HG02610 (cell line): Measurements from ENCODE around the gene NPW.

Experiments
- ATAC-seq: cut with Tn5 transposase; IDR thresholded peaks from one replicate; pipeline ENCODE4 v1.9.1; 2021; ENCODE audit warnings: mild to moderate bottlenecking, moderate library complexity; ENCODE audit not compliant: unreplicated experiment

NPW gene

GRCh38 chr16:2034696-2035430 lies 15.3 kb downstream of the NPW start:
- no peak for ATAC-seq

DNA sequence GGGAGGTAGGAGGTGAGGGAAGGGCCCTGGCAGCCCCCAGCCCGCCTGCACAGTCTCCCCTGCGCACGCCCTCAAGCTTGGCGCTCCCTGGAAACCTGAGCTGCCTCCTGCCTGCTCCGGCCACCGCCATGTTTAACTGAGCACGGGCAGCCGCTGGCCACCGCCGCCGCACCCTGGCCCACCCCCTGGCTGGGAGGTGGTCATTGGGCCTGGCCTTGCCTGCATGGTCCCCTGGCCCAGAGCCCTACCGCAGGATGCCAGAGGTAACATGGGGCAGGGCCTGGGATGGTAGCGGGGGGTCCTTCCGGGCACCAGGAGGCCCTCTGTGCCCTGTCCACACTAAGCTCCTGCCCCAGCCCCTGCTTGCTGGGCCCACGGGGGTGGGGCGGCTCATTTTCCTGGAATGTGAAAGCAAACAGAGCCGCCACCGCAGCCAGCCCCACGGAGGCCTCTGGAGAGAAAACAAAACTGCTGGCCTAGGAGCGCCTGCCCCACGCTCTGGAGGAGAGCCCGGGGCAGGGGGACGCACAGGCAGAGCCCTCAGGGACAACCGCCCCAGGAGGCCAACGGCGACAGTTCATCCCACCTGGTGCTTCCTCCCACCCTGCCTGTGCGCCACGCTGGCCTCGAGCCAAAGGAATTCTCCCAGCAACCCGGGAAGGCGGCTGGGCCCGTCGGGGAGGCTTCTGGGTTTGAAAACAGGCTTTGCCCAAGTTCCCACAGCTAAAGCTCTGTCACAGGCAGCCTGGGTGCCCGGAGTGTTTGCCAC lies 16.0 kb downstream of the NPW start:
- no peak for ATAC-seq

DNA sequence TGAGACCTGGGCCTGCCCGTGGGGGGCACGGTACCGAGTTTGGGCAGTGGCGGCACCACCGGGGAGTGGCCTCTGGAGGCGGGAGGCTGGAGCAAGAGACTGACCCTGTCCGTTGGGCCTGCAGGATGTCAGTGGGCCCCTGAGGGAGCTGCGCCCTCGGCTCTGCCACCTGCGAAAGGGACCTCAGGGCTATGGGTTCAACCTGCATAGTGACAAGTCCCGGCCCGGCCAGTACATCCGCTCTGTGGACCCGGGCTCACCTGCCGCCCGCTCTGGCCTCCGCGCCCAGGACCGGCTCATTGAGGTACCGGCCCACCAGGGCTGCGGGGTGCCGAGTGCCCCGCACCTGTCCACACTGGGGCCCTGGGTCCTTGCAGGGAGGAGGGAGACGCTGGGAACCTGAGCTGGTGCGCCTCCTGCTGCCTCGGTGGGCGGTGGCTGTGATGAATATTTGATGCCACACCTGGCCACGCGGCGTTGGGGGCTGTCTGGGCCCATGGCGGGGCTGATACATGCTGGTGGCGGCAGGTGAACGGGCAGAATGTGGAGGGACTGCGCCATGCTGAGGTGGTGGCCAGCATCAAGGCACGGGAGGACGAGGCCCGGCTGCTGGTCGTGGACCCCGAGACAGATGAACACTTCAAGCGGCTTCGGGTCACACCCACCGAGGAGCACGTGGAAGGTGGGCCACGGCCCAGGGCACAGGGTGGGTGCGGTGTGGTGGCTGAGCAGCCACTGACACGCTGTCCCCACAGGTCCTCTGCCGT lies 16.8 kb downstream of the NPW start:
- no peak for ATAC-seq

DNA sequence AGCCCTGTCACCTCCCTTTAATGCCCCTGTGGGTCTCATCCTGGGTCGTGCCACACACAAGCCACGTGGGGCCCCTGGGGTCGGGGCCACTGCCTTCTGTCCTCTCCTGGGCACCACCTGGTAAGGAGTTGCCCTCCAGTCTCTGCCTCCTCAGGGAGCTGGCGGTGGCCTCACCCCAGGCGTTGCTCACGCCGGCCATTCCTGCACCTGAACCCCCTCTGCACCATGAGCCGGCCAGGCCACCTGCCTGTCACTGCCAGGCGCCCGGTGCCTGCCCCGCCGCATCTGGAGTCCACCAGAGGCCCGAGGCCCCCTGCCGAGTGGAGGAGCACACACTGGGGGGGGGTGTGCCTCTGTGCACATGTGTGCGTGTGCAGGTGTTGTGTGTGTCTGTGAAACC lies 17.5 kb downstream of the NPW start:
- ATAC-seq = no peak

GRCh38 chr16:2037647-2038381 lies 18.2 kb downstream of the NPW start:
- no peak for ATAC-seq

DNA sequence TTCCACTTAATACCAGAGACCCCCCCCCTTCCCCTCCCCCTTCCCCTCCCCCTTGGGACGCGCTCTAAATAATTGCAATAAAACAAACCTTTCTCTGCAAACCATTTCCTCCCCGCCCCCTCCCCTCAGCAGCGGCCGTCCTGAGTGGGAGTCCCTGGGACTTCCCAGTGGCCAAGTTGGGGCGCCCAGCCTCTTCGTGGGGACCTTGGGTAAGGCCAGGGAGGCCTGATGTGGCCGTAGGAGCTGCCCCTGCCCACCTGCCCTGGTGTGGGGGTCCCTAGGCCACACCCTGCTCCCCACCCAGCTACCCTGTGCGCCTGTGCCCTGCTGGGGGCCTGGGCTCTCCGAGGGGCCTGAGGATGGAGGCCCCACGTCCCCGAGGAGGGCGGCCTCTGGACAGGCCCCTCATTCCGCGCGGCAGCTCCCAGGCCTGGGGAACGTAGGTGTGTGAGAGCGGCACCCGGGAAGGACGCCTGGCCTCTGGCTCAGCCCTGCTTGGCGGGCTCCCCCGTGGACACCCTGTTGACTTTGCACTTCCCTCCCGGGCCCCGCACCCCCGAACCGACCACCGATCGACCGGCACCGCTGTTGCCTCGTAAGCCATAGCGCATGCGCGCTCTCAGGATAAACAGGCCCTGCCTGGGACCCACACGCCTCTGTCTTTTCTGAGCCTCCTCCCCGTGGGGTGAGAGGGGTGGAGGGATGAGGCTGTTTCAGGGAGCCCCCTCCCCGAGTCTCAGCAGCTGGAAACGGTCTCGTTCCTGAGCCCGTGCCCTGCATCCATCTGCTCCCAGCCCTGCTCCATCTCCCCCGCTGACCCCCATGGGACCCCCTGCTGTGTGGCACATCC lies 19.0 kb downstream of the NPW start:
- ATAC-seq = no peak

DNA sequence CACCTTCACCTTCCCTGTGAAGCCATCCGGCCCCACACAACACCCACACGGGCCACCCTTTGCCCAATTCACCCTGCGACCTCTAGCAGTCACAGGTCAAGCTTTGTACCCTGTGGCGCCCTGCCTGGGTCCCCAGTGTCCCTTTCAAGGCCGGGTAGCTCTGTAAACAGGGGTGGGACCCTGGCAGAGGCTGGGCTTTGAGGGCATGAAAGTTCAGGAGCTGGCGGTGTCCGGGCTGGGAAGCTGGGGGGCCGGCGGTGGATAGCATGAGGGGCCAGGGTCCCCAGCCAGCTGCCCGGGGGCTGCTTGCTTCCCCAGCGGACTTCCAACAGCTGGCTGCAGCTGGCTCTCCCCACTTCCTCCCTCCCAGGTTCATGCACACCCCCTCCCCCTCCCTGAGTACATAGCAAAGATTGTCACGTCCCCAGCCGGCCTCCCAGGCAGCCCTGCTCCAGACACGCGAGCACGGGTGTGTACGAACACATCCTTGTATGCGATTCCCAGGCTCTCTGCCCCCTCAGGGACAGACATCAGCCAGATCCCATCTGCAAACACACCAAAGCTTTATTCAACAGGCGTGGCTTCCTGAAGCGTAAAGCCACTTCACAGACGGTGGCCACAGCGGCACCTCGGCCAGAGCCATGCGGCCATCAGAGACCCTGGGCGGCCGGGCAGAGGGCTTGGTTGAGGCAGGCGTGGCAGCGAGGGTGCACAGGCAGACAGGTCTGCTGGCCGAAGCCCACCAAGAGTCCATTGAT lies 19.9 kb downstream of the NPW start:
- no peak for ATAC-seq

GRCh38 chr16:2040041-2040786 lies 20.6 kb downstream of the NPW start:
- ATAC-seq = no peak

- no peak for ATAC-seq
Measured at GRCh38 chr16:2040787-2041522, 21.4 kb downstream of the NPW start.

DNA sequence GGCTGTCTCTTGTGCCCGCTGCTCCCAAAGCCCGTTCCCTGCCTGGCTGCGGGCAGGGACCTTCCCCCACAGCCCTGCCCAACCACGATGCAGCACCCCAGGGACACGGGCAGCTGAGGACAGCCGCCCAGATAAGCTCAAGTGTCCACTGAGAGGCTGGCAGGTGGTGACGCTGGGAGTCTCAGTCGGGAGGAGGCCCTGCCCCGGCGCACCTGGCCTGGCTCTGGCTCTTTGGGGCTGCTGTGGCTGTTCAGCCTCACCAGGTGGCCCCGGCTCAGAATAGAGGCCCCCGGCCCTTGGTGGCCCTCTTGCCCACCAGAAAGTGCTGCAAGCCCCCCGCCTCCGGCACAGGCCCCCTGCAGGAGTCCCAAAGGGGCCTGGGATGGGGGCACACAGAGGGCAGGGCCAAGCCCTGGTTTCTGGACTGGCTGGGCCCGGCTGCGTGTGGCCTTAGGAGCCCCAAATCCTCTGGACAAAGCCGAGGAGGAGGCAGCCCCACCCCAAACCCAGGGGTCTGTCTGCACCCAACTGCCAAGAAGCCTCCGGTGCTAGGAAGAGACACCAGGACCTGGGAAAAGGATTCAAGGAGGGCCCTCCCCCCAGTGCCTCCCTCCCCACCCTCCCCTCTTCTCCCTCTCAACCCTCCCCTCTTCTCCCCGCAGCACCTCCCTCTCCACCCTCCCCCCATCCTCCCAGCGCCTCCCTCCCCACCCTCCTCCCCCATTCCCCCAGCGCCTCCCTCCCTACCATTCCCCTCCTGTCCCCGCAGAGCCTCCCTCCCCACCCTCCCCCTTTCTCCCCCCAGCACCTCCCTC lies 22.8 kb downstream of the NPW start:
- ATAC-seq = no peak

DNA sequence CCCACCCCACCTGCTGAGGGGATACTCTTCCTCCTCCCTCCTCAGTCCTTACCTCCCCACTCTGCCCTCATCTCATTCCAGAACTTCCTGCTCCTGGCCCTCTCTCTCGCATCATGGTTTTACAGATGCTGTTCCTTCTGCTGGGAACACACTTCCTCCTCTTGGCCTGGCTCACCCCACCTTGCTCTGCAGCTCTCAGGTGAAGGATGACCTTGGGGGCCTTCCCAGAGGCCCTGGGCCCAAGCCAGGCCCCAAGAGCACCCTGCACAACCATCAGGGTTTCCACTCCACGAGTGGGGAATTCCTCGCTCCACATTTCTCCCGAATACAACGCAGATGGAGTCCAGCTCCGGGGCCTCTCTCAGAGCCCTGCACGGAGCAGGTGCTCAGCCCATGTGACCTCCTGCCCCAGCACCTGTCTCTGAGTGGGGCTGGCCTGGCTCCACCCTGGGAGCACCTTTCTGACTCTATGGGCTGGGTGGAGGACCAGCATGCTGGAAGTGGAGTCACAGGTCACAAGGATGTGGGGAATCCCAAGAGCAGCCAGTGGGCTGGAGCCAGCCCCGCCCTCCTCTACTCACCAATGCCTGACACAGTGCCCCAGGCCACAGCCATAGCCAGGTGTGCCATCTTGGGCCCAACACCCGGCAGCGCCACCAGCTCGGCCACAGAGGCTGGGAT lies 23.5 kb downstream of the NPW start:
- no peak for ATAC-seq

DNA sequence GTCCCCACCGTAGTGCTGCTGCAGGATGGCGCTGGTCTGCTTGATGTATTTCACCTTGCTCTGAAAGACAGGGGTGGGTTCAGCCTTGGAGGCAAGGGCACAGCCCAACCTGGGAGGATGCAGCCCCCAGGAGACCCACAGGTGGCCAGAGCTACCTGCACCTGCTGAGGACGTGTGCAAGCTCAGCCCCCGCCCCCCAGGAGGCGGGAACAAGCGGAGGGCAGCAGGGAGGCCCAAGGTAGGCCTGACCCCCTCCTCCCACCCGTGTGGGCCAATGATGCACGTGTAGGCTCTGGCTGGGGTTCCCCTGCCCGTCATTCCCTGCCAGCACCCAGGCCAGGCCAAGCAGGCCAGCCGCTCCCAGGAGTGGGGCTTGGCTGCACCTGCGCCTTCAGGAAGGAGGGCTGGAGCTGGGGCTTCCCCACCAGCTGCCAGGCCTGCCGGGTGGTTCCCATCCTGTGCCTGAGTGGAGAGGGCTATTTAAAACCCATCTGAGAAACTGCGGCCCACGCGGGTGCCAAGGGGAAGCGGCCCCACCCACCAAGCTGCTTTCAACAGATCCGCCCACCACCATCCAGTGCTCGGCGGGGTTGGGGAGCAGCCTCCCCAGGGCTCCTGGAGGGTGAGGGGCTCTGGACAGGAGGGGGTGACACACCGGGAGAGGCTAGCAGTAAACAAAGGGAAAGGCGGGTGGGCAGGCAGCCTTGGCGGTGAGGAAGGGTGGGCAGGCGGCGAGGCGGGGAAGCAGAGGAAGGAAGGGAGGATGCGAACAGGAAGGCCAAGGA lies 24.3 kb downstream of the NPW start:
- ATAC-seq = no peak

GRCh38 chr16:2044541-2044940 lies 25.0 kb downstream of the NPW start:
- ATAC-seq = no peak

DNA sequence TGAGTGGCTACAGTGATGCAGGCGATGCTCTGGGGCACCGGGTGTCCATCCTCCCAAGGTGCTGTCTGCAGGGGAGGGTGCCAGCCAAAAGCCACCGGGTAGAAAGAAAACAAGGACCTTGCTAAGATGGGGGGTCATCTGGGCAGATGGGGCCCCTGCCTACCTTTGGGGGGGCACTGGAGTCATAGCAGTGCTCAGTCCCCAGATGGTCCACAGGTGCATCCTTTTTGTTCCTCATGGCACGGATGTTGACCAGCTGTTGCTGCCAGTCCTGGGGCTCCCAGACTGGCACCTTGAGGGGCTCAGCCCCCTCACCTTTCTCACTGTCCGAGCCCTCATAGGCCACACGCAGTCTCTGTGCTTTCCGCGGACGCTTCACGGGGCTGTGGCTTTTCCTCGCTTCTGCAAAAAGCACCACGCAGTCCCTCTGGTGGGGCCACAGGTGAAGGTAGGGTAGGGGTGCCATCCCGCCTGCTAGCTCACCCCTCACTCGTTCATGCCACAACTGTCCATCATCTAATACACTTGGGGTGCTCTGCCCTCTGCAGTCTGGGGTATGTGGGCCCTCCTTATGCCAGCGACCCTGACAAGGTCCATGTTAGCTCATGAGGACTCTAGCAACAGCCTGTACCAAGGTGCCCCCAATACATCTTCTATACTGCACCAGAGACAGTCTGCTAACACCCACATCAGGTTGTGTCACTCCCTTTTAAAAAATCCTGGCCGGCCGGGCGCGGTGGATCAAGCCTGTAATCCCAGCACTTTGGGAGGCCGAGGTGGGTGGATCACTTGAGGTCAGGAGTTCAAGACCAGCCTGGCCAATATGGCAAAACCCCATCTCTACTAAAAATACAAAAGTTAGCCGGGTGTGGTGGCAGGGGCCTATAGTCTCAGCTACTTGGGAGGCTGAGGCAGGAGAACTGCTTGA lies 26.6 kb downstream of the NPW start:
- no peak for ATAC-seq

DNA sequence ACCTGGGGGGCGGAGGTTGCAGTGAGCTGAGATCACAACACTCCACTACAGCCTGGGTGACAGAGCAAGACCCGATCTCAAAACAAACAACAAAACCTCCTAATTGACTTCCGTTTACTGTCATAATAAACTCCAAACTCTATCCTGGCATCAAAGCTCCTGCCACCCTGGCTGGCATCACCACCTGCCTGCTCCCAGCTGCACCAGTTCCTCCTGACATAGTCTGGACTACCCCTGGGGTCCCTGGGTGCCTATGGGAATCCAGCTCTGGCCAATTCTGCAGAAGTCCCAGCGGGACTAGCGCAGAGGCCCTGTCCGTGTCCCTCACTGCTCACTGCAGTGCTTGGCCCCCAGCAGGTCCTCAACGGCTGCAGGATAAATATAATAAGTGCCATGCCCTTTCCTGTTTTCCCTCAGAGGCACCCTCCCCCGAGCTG lies 27.3 kb downstream of the NPW start:
- ATAC-seq = no peak
